HG03064 (cell line): ENCODE measurements around the gene RXYLT1.

Source experiments
- ATAC-seq: cut with Tn5 transposase; IDR thresholded peaks from one replicate; pipeline ENCODE4 v1.9.1; 2021; ENCODE audit warnings: low read depth; ENCODE audit not compliant: unreplicated experiment

RXYLT1 gene

DNA sequence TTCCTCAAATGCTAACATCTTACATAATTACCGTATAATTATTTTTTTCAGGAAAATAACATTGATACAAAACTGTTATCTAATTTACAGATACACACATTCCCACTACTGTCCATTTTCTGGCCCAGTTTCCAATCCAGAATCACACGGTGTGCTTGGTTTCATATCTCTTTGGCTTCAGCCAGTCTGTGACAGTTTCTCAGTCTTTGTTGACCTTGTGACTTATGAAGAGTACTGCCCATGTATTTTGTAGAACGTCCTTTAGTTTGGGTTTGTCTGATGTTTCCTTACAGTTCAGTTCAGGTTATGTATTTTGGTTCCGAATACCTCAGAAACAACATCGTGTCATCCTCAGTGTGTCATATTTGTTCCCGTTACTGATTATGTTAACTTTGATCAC lies 16.2 kb downstream of the RXYLT1 start:
- ATAC-seq, result no peak

DNA sequence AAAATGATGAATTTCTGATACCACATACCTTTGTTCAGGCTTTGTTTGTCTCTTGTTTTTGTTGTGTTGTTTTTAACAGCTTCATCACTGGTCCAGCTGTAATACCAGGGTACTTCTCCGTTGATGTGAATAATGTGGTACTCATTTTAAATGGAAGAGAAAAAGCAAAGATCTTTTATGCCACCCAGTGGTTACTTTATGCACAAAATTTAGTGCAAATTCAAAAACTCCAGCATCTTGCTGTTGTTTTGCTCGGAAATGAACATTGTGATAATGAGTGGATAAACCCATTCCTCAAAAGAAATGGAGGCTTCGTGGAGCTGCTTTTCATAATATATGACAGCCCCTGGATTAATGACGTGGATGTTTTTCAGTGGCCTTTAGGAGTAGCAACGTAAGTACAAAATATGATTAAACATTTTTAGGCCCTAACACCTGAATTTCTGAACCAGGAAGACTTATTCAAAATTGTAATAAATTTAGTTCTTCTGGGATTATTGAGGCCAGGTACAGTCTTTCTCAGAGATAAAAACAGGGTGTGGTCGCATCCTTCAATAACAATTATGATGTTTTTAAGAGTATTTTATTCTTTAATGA lies 22.4 kb downstream of the RXYLT1 start:
- no peak for ATAC-seq

DNA sequence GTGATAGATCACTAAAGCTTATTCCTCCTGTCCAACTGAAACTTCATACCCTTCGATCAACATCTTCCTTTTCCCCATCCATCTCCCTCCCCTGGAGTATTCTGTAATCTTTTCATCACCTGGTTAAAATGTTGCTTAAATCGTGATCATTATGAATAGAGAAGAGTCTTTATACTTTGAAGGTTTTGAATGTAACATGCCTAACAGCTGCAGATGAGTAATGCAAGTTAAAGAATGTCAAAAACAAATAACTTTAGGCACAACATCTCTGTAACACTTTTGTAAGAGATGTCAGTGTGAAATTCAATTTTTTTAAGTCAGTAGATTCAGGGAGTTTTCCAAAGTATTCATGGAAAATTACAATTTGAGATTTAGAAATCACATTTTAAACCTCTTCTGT lies 25.0 kb downstream of the RXYLT1 start:
- no peak for ATAC-seq

DNA sequence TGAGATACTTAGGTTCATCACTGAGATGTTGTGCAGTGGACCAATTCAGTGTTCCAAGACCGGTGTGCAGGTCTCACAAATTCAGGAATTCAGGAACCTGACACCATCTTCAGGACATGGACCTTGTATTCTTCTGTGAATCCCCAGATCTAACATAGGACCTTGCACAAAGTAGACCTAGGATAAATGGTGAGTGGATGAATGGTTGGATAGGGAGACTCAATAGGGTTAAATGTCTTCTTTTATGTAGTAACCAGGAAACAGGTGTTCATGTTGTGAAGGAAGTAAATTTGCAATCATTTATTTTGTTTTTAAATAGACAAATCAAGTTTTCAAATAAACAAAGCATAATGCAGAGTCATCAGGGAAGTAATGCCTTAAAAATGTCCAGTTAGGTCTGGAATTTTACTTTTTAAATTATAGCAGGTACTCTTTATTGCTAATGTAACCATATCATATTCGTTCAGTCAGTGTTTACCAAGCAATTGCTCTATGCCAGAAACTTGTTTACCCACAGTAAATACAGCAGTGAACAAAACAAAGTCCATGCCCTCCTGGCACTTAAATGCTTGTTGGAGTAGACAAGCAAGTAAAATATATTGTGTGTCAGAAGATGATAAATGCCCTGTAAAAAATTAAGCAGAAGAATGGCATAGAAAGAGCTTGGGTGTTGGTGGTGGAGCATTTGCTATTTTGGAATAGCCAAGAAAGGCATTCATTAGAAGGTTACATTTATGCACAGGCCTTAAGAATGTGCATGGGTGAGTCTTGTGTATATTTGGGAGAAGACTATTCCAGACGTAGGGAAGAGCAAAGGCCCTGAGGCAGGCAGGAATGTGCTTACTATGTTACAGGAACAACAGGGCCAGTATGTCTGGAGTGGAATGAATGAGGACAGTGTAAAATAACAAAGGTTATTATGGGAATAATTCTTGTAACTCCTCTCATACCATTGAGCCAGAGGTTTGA lies 26.3 kb downstream of the RXYLT1 start:
- no peak for ATAC-seq

DNA sequence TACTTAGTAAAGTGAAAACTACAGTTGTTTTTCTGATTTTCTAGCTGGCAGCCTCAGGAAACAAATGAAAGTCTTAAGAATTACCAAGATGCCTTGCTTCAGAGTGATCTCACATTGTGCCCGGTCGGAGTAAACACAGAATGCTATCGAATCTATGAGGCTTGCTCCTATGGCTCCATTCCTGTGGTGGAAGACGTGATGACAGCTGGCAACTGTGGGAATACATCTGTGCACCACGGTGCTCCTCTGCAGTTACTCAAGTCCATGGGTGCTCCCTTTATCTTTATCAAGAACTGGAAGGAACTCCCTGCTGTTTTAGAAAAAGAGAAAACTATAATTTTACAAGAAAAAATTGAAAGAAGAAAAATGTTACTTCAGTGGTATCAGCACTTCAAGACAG lies 28.9 kb downstream of the RXYLT1 start:
- ATAC-seq, result no peak

DNA sequence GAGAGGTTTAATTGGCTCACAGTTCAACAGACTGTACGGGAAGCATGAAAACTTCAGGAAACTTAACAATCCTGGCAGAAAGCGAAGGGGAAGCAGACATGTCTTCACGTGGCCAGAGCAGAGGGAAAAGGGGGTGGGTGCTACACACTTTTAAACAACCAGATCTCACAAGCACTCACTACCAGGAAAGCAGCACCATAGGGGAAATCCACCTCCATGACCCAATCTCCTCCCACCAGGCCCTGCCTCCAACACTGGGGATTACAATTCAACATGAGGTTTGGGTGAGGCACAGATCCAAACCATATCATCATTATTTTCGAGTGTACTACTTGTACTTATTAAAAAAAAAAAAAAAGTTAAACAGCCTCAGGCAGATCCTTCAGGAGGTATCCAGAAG lies 29.9 kb downstream of the RXYLT1 start:
- ATAC-seq, result no peak

DNA sequence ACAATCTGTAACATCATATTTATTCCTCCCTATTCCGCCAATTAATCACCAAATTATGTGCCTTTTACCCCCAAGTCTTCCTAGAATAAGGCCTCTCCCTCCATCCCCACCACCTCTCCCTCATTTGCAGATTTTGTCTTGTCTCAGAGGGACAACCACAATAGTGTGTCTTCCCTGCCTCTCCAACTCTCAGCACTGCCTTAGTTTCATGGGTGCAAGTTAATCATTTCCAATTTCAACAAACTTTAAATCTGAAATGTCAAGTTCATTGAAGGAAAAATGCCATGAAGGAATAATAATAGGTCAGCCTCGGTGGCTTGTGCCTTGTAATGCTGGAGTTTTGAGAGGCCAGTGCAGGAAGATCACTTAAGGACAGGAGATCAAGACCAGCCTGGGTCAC lies 31.6 kb downstream of the RXYLT1 start:
- ATAC-seq, result no peak

DNA sequence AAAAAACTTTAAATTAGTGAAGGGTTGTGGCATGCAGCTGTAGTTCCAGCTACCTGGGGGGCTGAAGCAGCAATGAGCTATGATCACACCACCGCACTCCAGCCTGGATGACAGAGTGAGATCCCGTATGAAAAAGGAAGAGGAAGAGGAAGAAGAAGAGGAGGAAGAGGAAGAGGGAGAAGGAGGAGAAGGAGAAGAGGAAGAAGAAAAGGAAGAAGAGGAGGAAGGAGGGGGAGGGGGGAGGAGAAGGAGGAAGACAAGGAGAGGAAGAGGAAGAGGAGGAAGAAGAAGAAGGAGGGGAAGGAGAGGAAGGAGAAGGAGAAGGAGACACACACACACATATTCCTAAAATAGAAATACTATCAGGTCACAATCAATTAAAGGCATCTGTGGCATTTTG lies 32.0 kb downstream of the RXYLT1 start:
- no peak for ATAC-seq

DNA sequence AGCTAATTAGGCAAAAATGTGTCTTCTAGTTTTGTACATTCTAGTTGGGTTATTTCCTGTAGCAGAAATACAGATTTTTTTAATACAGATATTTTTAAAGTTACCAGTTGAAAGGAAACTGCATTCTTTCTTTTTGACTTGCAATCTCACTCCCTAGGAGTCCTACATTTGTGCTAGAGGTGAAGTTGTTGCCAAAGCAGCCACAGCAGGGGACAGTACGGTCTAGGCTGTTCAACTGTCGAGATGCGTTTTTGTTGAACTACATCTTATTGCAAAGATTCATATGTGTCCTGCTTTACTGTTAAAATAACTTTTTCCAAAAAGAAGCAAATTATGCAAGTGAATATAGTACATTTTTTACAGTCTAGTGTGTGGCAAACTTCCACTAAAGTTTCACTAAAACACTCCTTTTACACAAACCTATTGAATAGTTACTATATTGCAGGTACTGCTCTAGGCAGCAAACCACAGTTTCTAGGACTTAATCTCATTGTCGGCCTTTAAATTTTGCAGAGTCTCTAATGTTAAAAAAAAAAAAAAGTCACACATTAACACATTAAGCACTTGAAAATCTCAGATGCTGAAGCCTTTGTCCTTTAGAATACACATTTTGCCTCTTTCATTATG lies 34.5 kb downstream of the RXYLT1 start:
- peak; percentile 14 for ATAC-seq

DNA sequence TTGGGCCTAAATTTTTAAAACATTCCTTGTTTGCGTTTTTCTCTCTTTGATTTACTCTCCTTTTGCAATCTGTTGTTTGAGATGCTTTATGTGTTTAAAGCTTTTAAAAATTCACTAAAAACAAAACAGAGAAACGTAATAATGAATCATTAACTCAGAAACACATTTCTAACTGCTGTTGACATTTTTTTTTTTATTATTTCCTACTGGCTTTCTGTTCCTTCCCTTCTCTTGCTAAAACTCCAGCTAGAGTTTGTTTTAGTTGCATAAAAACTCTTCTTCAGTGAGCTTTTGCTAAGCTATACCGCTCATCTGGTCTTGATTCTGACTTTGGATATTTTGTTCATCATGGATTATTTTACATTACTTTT lies 35.8 kb downstream of the RXYLT1 start:
- no peak for ATAC-seq

DNA sequence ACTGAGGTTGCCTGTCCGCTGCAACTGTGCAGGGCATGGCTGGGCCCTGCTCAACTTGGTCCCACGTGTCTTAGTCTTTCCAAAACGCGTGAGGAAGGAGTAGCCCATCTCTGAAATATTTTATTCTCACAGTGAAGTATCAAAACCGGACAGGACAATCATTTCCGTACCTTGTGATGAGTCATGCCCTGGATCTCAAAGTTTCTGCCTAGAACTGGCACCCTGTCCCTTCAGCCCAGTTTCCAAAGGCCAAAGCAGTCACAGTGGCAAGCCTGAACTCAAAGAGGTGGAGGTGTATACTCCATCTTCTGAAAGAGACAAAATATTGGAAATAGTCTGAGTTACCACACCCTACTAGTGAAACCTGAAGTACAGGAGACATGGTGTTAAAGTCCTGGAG lies 36.3 kb downstream of the RXYLT1 start:
- no peak for ATAC-seq

DNA sequence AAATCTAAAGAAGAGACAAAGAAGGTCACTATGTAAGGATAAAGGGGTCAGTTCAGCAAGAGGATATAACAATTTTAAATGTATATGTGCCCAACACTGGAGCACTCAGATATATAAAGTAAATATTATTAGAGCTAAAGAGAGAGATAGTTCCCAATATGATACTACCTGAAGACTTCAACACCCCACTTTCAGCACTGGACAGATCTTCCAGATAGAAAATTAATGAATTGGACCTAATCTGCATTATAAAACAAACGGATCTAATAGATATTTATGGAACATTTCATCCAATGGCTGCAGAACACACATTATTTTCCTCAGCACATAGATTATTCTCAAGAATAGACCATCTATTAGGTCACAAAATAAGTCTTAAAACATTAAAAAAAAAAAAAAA lies 40.7 kb downstream of the RXYLT1 start:
- no peak for ATAC-seq

DNA sequence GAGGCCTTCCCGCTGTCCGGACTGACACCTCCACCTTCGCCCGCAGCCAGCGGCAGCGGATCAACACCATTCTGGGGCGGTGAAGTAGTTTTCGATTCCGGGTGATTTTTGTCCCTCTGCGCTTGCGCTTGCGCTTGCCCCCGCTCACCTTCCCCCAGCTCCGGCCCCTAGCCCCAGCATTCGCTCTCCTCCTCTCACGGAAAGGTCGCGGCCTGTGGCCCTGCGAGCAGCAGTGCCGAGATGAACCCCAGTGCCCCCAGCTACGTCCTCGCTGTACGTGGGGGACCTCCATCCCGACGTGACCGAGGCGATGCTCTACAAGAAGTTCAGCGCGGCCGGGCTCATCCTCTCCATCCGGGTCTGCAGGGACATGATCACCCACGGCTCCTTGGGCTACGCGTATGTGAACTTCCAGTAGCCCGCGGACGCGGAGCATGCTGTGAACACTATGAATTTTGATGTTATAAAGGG lies 42.1 kb downstream of the RXYLT1 start:
- no peak for ATAC-seq

DNA sequence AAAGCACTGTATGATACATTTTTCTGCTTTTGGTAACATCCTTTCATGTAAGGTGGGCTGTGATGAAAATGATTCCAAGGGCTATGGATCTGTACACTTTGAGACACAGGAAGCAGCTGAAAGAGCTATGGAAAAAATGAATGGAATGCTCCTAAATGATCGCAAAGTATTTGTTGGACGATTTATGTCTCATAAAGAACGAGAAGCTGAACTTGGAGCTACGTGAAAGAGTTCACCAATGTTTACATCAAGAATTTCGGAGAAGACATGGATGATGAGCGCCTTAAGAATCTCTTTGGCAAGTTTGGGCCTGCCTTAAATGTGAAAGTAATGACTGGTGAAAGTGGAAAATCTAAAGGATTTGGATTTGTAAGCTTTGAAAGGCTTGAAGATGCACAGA lies 42.6 kb downstream of the RXYLT1 start:
- ATAC-seq, result no peak

DNA sequence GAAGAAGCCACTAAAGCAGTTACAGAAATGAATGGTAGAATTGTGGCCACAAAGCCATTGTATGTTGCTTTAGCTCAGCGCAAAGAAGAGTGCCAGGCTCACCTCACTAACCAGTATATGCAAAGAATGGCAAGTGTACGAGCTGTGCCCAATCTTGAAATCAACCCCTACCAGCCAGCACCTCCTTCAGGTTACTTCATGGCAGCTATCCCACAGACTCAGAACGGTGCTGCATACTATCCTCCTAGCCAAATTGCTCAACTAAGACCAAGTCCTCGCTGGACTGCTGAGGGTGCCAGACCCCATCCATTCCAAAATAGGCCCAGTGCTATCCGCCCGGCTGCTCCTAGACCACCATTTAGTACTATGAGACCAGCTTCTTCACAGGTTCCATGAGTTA lies 43.3 kb downstream of the RXYLT1 start:
- ATAC-seq, result no peak

DNA sequence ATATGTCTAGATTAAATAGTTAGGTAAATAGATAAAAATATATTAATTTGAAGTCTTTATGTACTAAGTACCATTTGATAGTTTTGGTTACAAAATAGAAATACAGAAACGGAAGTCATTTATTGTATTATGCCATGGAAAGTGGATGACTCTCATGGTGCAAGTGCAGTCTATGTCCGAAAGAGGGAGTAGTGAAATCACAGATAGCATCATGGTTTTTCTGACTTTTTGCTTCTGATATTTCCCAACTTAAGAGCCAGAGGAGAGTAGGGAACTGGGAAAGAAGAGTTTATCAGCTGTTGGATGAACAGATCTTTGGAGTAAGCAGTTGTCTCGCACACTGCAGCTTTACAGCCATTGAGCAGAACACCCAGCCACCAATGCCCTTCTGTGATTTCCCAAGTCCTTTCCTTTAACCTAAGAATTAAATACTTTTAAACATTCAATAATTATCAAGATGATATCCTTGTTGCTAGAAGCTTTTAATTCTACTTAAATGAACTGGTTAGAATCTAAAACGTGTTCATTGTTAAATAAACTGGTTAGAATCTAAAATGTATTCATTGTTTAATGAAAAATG lies 46.4 kb downstream of the RXYLT1 start:
- peak; percentile 57 for ATAC-seq

DNA sequence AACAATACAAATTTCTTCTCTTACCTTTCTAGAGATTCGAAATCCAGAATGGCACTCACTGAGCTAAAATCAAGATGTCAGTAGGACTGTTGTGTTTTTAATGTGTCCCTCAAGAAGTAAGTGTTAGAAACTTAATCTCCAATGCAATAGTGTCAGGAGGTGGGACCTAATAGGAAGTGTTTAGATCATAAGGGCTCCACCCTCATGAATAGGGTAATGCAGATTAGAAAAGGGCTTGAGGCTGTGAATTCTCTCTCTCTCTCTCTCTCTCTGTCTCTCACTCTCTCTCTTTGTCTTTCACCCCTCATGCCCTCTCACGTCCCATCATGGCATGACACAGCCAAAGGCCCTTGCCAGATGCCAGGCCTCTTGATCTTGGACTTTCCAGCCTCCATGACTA lies 49.2 kb downstream of the RXYLT1 start:
- ATAC-seq, result no peak

DNA sequence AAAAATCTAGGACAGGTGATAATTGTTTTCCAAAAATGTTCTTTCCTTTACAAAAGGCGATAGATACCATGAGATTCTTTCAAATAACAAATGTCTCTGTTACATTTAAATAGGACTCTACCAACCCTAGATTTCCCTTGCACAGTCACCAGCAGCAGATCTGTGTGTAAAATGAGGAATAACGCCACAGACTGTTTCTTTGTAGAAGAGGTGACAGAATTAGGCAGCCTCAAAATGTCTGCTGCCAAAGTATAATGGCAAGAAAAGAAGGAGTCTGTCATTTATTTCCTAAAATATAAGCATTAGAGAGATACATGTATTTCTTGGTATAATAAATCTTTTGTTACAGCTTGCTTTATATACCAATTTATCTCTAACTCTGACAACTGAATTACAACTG lies 56.3 kb downstream of the RXYLT1 start:
- no peak for ATAC-seq

DNA sequence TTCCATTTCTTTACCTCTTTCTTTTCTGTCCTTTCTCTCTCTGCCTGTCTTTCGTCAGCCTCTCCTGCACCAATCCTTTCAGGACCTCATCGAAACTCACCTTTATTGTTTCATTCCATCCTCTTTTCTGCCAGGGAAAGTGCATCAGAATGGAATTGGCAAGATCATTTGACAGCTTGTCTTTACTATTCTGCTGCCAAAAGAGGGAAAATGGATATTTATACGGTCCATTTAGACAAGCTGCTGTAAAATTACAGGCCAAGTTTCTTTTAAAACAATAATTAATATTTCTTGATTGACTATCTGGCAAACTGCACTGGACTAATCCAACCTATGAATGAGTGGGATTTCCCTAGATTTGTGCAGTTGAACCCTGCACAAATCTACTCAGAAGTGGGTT lies 57.2 kb downstream of the RXYLT1 start:
- no peak for ATAC-seq

DNA sequence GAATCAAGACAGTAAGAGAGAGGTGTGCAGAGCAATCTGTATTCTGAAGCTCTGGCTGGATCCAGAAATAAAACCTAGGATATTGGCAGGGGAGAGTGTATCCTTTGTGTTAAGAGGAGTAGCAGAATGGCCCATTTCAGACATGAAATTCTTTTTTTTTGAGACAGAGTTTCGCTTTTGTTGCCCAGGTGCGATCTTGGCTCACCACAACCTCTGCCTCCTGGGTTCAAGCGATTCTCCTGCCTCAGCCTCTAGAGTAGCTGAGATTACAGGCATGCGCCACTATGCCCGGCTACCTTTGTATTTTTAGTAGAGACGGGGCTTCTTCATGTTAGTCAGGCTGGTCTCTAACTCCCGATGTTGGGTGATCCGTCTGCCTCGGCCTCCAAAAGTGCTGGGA lies 58.7 kb downstream of the RXYLT1 start:
- no peak for ATAC-seq

DNA sequence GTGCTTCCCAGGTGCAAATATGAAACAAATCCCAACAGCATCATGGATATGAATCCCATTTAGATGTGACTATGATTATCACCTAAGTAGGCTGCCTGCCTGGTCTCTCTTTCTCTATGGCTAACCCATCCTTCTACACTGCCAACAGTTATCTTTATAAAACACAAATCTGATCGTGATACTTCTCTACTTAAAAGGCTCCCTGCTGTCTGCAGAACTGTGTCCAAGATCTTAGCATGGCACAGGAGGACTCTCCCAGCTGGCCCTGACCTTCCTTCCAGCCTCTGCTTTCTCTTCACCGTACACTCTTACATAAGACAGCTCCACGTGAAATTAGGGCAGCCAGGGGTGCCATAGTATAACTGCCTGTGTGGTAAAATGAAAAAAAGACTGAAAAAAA lies 61.3 kb downstream of the RXYLT1 start:
- ATAC-seq, result no peak
